SK-N-SH treated with all-trans-retinoic acid at 6 μM for 48 hours (cell line): ENCODE data around the gene SNX8.

Source experiments
- ATAC-seq: fragments of 200-7000 bp; cut with Tn5 transposase; 3 replicates; pipeline ENCODE4 v1.9.1; 2020; ENCODE audit warnings: mild to moderate bottlenecking, moderate library complexity
- ARNTL ChIP-seq: fragments of 450-650 bp; formaldehyde crosslinking; IDR thresholded peaks from 2 replicates; pipeline ENCODE4 v1.5.0; 2020; ENCODE audit warnings: low read depth, mild to moderate bottlenecking, moderate library complexity, borderline replicate concordance
- BACH2 ChIP-seq: fragments of 250-450 bp; sonication (Bioruptor Pico); IDR thresholded peaks from 2 replicates; pipeline ENCODE4 v1.9.0; 2021; ENCODE audit warnings: mild to moderate bottlenecking, borderline replicate concordance
- CSDC2 ChIP-seq: fragments of 250-450 bp; sonication (Bioruptor Pico); IDR thresholded peaks from 2 replicates; pipeline ENCODE4 v1.5.0; 2020; ENCODE audit warnings: mild to moderate bottlenecking, moderate library complexity
- ESRRG ChIP-seq: fragments of 250-450 bp; sonication (Bioruptor Pico); IDR thresholded peaks from 2 replicates; pipeline ENCODE4 v1.6.1; 2021; ENCODE audit warnings: mild to moderate bottlenecking
- GLIS3 ChIP-seq: fragments of 250-450 bp; sonication (Bioruptor Pico); IDR thresholded peaks from 2 replicates; pipeline ENCODE4 v1.5.0; 2020; ENCODE audit warnings: mild to moderate bottlenecking, moderate library complexity
- ISL1 ChIP-seq: fragments of 250-450 bp; sonication (Bioruptor Pico); IDR thresholded peaks from 2 replicates; pipeline ENCODE4 v2.1.2; 2022; ENCODE audit warnings: mild to moderate bottlenecking, moderate library complexity
- OSR1 ChIP-seq: fragments of 250-450 bp; sonication (Bioruptor Pico); IDR thresholded peaks from 2 replicates; pipeline ENCODE4 v1.8.0; 2022; ENCODE audit warnings: moderate library complexity, mild to moderate bottlenecking, inconsistent platforms
- PPARA ChIP-seq: fragments of 250-450 bp; sonication (Bioruptor Pico); IDR thresholded peaks from 2 replicates; pipeline ENCODE4 v1.5.0; 2020; ENCODE audit warnings: mild to moderate bottlenecking, borderline replicate concordance
- RARB ChIP-seq: fragments of 250-450 bp; sonication (Bioruptor Pico); IDR thresholded peaks from 2 replicates; pipeline ENCODE4 v1.8.0; 2021; ENCODE audit warnings: mild to moderate bottlenecking, moderate library complexity
- SNAI2 ChIP-seq: fragments of 250-450 bp; sonication (Bioruptor Pico); IDR thresholded peaks from 2 replicates; pipeline ENCODE4 v1.5.0; 2020; ENCODE audit warnings: mild to moderate bottlenecking, moderate library complexity
- TCF4 ChIP-seq: fragments of 250-450 bp; sonication (Bioruptor Pico); IDR thresholded peaks from 2 replicates; pipeline ENCODE4 v1.8.0; 2021; ENCODE audit warnings: mild to moderate bottlenecking, moderate library complexity, borderline replicate concordance
- TOX ChIP-seq: fragments of 250-450 bp; sonication (Bioruptor Pico); IDR thresholded peaks from 2 replicates; pipeline ENCODE4 v1.8.0; 2021; ENCODE audit warnings: mild to moderate bottlenecking, moderate library complexity, borderline replicate concordance
- ZC3H10 ChIP-seq: fragments of 250-450 bp; sonication (Bioruptor Pico); IDR thresholded peaks from 2 replicates; pipeline ENCODE4 v1.5.1; 2021; ENCODE audit warnings: mild to moderate bottlenecking, moderate library complexity
- ZFP3 ChIP-seq: fragments of 250-450 bp; sonication (Bioruptor Pico); IDR thresholded peaks from 2 replicates; pipeline ENCODE4 v1.5.0; 2020; ENCODE audit warnings: mild to moderate bottlenecking, moderate library complexity
- ZNF565 ChIP-seq: fragments of 450-650 bp; formaldehyde crosslinking; conservative IDR thresholded peaks from 2 replicates; pipeline ENCODE4 v1.5.0; 2020; ENCODE audit warnings: low read depth, mild to moderate bottlenecking, moderate library complexity
- ZNF70 ChIP-seq: fragments of 450-650 bp; formaldehyde crosslinking; IDR thresholded peaks from 2 replicates; pipeline ENCODE4 v1.5.0; 2020; ENCODE audit warnings: mild to moderate bottlenecking, moderate library complexity
- ZNF8 ChIP-seq: fragments of 450-650 bp; formaldehyde crosslinking; IDR thresholded peaks from 2 replicates; pipeline ENCODE4 v1.5.0; 2020; ENCODE audit warnings: mild to moderate bottlenecking, moderate library complexity
- TF ChIP-seq, protein P1 (sequence below): fragments of 250-450 bp; sonication (Bioruptor Pico); IDR thresholded peaks from 2 replicates; pipeline ENCODE4 v1.5.1; 2021; ENCODE audit warnings: mild to moderate bottlenecking, moderate library complexity
- TF ChIP-seq, protein P2 (sequence below): fragments of 250-450 bp; sonication (Bioruptor Pico); IDR thresholded peaks from 2 replicates; pipeline ENCODE4 v1.5.1; 2020; ENCODE audit warnings: low read depth, mild to moderate bottlenecking, moderate library complexity
- TF ChIP-seq, protein P3 (sequence below): fragments of 250-450 bp; sonication (Bioruptor Pico); IDR thresholded peaks from 2 replicates; pipeline ENCODE4 v1.8.0; 2021; ENCODE audit warnings: low read depth, mild to moderate bottlenecking, moderate library complexity, borderline replicate concordance
- TF ChIP-seq, protein P4 (sequence below): fragments of 250-450 bp; sonication (Bioruptor Pico); IDR thresholded peaks from 2 replicates; pipeline ENCODE4 v1.8.0; 2020; ENCODE audit warnings: mild to moderate bottlenecking, moderate library complexity, borderline replicate concordance
- TF ChIP-seq, protein P5 (sequence below): fragments of 250-450 bp; sonication (Bioruptor Pico); IDR thresholded peaks from 2 replicates; pipeline ENCODE4 v1.5.0; 2020; ENCODE audit warnings: mild to moderate bottlenecking, moderate library complexity

SNX8 gene

DNA sequence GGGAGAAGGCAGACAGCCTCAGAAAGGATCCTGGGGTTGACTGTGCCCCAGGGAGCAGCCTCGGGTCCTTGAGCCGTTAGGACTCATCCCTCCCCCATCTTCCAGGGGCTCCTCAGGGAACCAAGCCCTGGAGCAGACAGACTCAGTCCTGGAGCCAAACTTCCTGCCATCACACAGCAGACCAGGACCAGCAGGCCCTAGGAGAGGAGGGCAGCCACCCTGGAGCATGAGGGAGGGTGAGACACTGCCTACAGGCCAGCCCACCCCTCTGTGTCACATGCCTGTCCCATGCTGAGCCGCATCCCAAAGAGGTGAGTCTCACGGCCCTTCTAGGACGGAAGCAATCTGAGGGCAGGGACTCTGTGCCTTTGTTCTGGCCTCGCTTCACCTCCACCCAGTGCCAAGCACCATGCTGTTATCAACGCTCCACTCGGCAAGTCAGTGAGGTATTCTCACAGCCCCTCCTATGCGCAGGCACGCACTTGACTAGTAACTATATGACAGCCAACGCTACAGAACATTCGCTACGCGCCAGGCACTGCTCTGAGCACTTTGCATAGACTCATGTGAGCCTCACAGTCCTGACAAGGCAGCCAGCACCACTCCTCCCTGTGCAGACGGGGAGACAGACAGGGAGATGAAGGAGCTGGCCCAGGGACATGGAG, 100.6 kb downstream of the SNX8 start:
- TF ChIP-seq GLIS3 (CRISPR knock-in tag) = no peak
- TF ChIP-seq, protein P1, sequence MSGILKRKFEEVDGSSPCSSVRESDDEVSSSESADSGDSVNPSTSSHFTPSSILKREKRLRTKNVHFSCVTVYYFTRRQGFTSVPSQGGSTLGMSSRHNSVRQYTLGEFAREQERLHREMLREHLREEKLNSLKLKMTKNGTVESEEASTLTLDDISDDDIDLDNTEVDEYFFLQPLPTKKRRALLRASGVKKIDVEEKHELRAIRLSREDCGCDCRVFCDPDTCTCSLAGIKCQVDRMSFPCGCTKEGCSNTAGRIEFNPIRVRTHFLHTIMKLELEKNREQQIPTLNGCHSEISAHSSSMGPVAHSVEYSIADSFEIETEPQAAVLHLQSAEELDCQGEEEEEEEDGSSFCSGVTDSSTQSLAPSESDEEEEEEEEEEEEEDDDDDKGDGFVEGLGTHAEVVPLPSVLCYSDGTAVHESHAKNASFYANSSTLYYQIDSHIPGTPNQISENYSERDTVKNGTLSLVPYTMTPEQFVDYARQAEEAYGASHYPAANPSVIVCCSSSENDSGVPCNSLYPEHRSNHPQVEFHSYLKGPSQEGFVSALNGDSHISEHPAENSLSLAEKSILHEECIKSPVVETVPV (CRISPR knock-in tag) = no peak
- no peak for ATAC-seq

DNA sequence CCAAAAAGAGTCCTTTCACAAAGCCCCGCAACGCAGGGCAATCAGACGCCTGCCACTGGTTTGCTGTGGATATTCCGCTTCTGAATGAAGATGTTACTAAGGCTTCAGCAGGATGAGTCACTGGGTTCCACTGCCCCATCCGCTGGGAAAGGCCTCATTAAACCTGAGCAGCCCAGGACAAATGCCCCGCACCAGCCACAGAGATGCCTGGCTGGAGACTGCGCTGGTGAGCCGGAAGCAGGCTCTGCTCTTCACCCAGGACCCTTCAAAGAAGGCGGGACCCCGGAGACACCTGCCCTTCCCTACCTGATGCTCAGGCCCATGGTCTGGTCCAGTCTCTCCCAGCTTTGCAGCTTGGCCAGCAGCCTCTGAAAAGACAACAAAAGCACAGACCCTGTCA, 101.3 kb downstream of the SNX8 start:
- TF ChIP-seq ISL1 (CRISPR knock-in tag) (no peak), BACH2 (CRISPR knock-in tag) (no peak), ARNTL (CRISPR knock-in tag) (no peak), TOX (no peak), CSDC2 (CRISPR knock-in tag) (no peak), ZNF565 (CRISPR knock-in tag) (no peak), SNAI2 (no peak), ZNF70 (CRISPR knock-in tag) (no peak), ZFP3 (no peak), TCF4 (CRISPR knock-in tag) (no peak), OSR1 (CRISPR knock-in tag) (no peak)
- TF ChIP-seq, protein P2, sequence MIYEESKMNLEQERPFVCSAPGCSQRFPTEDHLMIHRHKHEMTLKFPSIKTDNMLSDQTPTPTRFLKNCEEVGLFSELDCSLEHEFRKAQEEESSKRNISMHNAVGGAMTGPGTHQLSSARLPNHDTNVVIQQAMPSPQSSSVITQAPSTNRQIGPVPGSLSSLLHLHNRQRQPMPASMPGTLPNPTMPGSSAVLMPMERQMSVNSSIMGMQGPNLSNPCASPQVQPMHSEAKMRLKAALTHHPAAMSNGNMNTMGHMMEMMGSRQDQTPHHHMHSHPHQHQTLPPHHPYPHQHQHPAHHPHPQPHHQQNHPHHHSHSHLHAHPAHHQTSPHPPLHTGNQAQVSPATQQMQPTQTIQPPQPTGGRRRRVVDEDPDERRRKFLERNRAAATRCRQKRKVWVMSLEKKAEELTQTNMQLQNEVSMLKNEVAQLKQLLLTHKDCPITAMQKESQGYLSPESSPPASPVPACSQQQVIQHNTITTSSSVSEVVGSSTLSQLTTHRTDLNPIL (CRISPR knock-in tag) = no peak
- TF ChIP-seq, protein P3, sequence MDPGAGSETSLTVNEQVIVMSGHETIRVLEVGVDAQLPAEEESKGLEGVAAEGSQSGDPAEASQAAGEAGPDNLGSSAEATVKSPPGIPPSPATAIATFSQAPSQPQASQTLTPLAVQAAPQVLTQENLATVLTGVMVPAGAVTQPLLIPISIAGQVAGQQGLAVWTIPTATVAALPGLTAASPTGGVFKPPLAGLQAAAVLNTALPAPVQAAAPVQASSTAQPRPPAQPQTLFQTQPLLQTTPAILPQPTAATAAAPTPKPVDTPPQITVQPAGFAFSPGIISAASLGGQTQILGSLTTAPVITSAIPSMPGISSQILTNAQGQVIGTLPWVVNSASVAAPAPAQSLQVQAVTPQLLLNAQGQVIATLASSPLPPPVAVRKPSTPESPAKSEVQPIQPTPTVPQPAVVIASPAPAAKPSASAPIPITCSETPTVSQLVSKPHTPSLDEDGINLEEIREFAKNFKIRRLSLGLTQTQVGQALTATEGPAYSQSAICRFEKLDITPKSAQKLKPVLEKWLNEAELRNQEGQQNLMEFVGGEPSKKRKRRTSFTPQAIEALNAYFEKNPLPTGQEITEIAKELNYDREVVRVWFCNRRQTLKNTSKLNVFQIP (CRISPR knock-in tag) = no peak
- TF ChIP-seq, all 23 proteins: peak for 0
- ATAC-seq = no peak

DNA sequence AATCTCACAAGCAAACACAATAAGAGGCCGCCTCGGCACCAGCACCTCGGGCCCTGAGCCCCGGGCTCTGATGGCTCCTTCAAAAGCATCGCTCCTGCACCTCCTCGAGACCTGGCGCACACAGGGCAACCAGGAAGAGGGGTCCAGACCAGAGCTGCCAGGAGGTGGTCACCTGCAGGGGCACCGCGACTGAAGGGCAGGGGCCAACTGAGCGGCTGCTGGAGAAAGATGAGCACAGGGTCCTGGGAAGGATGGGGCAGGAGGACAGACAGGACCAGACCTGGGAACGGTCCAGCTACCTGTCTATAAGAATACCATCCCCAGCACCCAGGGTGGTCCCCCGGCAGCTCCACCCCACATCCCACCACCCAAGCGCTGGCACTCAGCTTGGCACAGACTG, 102.3 kb downstream of the SNX8 start:
- no peak for TF ChIP-seq BACH2 (CRISPR knock-in tag)
- TF ChIP-seq SNAI2 = no peak
- TF ChIP-seq, protein P4, sequence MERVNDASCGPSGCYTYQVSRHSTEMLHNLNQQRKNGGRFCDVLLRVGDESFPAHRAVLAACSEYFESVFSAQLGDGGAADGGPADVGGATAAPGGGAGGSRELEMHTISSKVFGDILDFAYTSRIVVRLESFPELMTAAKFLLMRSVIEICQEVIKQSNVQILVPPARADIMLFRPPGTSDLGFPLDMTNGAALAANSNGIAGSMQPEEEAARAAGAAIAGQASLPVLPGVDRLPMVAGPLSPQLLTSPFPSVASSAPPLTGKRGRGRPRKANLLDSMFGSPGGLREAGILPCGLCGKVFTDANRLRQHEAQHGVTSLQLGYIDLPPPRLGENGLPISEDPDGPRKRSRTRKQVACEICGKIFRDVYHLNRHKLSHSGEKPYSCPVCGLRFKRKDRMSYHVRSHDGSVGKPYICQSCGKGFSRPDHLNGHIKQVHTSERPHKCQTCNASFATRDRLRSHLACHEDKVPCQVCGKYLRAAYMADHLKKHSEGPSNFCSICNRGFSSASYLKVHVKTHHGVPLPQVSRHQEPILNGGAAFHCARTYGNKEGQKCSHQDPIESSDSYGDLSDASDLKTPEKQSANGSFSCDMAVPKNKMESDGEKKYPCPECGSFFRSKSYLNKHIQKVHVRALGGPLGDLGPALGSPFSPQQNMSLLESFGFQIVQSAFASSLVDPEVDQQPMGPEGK = no peak
- TF ChIP-seq ZFP3 = no peak
- no peak for TF ChIP-seq ARNTL (CRISPR knock-in tag)
- TF ChIP-seq, protein P3 (CRISPR knock-in tag) = no peak
- TF ChIP-seq TOX = no peak
- no peak for TF ChIP-seq TCF4 (CRISPR knock-in tag)
- TF ChIP-seq RARB (CRISPR knock-in tag) = no peak
- TF ChIP-seq GLIS3 (CRISPR knock-in tag) = no peak
- no peak for TF ChIP-seq ZC3H10
- TF ChIP-seq OSR1 (CRISPR knock-in tag) = no peak
- no peak for TF ChIP-seq PPARA
- TF ChIP-seq, protein P5, sequence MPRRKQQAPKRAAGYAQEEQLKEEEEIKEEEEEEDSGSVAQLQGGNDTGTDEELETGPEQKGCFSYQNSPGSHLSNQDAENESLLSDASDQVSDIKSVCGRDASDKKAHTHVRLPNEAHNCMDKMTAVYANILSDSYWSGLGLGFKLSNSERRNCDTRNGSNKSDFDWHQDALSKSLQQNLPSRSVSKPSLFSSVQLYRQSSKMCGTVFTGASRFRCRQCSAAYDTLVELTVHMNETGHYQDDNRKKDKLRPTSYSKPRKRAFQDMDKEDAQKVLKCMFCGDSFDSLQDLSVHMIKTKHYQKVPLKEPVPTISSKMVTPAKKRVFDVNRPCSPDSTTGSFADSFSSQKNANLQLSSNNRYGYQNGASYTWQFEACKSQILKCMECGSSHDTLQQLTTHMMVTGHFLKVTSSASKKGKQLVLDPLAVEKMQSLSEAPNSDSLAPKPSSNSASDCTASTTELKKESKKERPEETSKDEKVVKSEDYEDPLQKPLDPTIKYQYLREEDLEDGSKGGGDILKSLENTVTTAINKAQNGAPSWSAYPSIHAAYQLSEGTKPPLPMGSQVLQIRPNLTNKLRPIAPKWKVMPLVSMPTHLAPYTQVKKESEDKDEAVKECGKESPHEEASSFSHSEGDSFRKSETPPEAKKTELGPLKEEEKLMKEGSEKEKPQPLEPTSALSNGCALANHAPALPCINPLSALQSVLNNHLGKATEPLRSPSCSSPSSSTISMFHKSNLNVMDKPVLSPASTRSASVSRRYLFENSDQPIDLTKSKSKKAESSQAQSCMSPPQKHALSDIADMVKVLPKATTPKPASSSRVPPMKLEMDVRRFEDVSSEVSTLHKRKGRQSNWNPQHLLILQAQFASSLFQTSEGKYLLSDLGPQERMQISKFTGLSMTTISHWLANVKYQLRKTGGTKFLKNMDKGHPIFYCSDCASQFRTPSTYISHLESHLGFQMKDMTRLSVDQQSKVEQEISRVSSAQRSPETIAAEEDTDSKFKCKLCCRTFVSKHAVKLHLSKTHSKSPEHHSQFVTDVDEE (CRISPR knock-in tag) = no peak
- TF ChIP-seq, protein P1 (CRISPR knock-in tag) = no peak
- TF ChIP-seq, protein P2 (CRISPR knock-in tag) = no peak
- no peak for TF ChIP-seq ZNF565 (CRISPR knock-in tag)
- no peak for TF ChIP-seq CSDC2 (CRISPR knock-in tag)
- no peak for TF ChIP-seq ZNF8 (CRISPR knock-in tag)
- TF ChIP-seq ESRRG (CRISPR knock-in tag) = no peak
- TF ChIP-seq, all 23 proteins: peak for 0
- ATAC-seq = no peak
